ENCODE measurements around the gene MYH10. TPM values are rescaled to one million over a fixed set of nuclear protein-coding genes. Genes with fewer than 3 reads are reported as not detected.

The MYH10 gene
- total RNA-seq, 1 donor from 2014 or later = 378 TPM

DNA sequence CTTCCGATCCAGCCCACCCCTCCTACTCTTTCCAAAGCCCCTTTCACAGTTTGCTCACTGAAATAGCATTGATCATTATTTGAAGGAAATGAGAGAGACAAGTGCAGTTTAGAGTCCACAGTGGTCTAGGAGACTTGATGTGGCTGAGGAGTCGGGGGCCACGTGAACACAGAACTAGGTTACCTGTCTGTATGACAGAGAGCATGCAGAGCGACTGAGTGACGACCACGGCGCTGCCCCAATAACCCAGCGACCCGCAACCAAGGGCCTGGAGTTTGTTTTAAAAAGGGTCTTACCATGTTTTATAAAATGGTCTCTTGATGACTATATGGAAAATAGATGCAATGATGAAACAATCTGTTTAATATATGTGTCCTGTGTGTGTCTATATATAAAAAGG, 155.3 kb downstream of the MYH10 start:
- intact Hi-C loops (cut with DNase I) = loop anchor here (5.0 kb wide), 1 partner anchor 72 kb away; no protein-coding TSS in a partner anchor
- no peak overlapping the region for H3K4me3 ChIP-seq
- no peak for DNase-seq (ENCODE audit: low spot score in 2 of 2)
- H3K27ac ChIP-seq = peak overlapping the region; percentile 13 to 26
- peaks cover 69 to 77% of the 10 kb centered on the region in 2 donors for H3K36me3 ChIP-seq
- TF ChIP-seq, protein P1, sequence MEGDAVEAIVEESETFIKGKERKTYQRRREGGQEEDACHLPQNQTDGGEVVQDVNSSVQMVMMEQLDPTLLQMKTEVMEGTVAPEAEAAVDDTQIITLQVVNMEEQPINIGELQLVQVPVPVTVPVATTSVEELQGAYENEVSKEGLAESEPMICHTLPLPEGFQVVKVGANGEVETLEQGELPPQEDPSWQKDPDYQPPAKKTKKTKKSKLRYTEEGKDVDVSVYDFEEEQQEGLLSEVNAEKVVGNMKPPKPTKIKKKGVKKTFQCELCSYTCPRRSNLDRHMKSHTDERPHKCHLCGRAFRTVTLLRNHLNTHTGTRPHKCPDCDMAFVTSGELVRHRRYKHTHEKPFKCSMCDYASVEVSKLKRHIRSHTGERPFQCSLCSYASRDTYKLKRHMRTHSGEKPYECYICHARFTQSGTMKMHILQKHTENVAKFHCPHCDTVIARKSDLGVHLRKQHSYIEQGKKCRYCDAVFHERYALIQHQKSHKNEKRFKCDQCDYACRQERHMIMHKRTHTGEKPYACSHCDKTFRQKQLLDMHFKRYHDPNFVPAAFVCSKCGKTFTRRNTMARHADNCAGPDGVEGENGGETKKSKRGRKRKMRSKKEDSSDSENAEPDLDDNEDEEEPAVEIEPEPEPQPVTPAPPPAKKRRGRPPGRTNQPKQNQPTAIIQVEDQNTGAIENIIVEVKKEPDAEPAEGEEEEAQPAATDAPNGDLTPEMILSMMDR (IDR thresholded peaks at IDR 0.05) = no peak
- H3K4me1 ChIP-seq = peaks cover 6 to 31% of the 10 kb centered on the region in 2 donors
- H3K9me3 ChIP-seq = no peaks in the 10 kb centered on the region
- H3K27me3 ChIP-seq = no peaks in the 10 kb centered on the region

- peaks cover 2 to 31% of the 10 kb centered on the region in 2 donors for H3K4me1 ChIP-seq
These were observed 155.7 kb downstream of the MYH10 start for GRCh38 chr17:8474826-8475225.

GRCh38 chr17:8473451-8474192, 156.9 kb downstream of the MYH10 start:
- peak overlapping the region; percentile 56 to 82 for H3K27ac ChIP-seq
- H3K27me3 ChIP-seq = no peaks in the 10 kb centered on the region
- TF ChIP-seq, protein P1 (IDR thresholded peaks at IDR 0.05) = no peak
- H3K4me3 ChIP-seq = no peak overlapping the region
- no peak for DNase-seq (ENCODE audit: low spot score in 2 of 2)
- H3K36me3 ChIP-seq = peaks cover 53 to 61% of the 10 kb centered on the region in 2 donors
- intact Hi-C loops (cut with DNase I) = loop anchor here (5.0 kb wide), 2 partner anchors 44 to 149 kb away; no protein-coding TSS in a partner anchor
- peaks cover 2 to 40% of the 10 kb centered on the region in 2 donors for H3K4me1 ChIP-seq
- H3K9me3 ChIP-seq = no peaks in the 10 kb centered on the region

More at GRCh38 chr17:8474826-8475225, 155.7 kb downstream of the MYH10 start:
- Histone ChIP-seq H3K9me3 (no peaks in the 10 kb centered on the region), H3K4me3 (no peak overlapping the region), H3K36me3 (peaks cover 65 to 73% of the 10 kb centered on the region in 2 donors), H3K27me3 (no peaks in the 10 kb centered on the region), H3K27ac (peak overlapping the region; percentile 13 to 26)
- TF ChIP-seq, protein P1 (IDR thresholded peaks at IDR 0.05) = no peak
- no peak for DNase-seq (ENCODE audit: low spot score in 2 of 2)
- intact Hi-C loops (cut with DNase I) = loop anchor here (5.0 kb wide), 3 partner anchors 42 to 147 kb away; no protein-coding TSS in a partner anchor

GRCh38 chr17:8472663-8473062, 157.9 kb downstream of the MYH10 start:
- Histone ChIP-seq H3K9me3 (no peaks in the 10 kb centered on the region), H3K4me1 (peaks cover 2 to 46% of the 10 kb centered on the region in 2 donors), H3K27ac (peak overlapping the region; percentile 56 to 82), H3K4me3 (no peak overlapping the region), H3K27me3 (no peaks in the 10 kb centered on the region), H3K36me3 (peaks cover 43 to 59% of the 10 kb centered on the region in 2 donors)
- no peak for DNase-seq (ENCODE audit: low spot score in 2 of 2)
- TF ChIP-seq, protein P1 (IDR thresholded peaks at IDR 0.05) = no peak
- intact Hi-C loops (cut with DNase I) = loop anchor here (5.0 kb wide), 2 partner anchors 45 to 150 kb away; no protein-coding TSS in a partner anchor

- Histone ChIP-seq H3K9me3 (no peaks in the 10 kb centered on the region), H3K27me3 (no peaks in the 10 kb centered on the region), H3K27ac (peak overlapping the region; percentile 76 to 82), H3K36me3 (peaks cover 32 to 45% of the 10 kb centered on the region in 2 donors), H3K4me1 (peaks cover 4 to 66% of the 10 kb centered on the region in 2 donors), H3K4me3 (no peak overlapping the region)
- TF ChIP-seq, protein P1 (IDR thresholded peaks at IDR 0.05) = no peak
- DNase-seq (ENCODE audit: low spot score in 2 of 2) = no peak
- intact Hi-C loops (cut with DNase I) = loop anchor here (5.0 kb wide), 2 partner anchors 47 to 152 kb away; no protein-coding TSS in a partner anchor
These were observed 160.0 kb downstream of the MYH10 start for GRCh38 chr17:8470447-8471047.
